CD14-positive monocyte (primary cell): ENCODE results near the gene TTC31. TPM values are rescaled to one million over a fixed set of nuclear protein-coding genes. Genes with fewer than 3 reads are reported as not detected.
A peak's percentile ranks its signal among the peaks of the same experiment; 100 is the strongest.

Experiments
- DNase-seq, 3 donors: peaks; one replicate each; pipeline ENCODE4 v3.0.0-alpha.2; 2011 to 2022
- H2AFZ ChIP-seq: 2 replicates; pipeline ENCODE4 v1.6.0; 2012; ENCODE audit warnings: mild to moderate bottlenecking, low read depth, low read length, inconsistent platforms; ENCODE audit not compliant: insufficient read depth, poor library complexity, severe bottlenecking
- H3K27ac ChIP-seq, 2 donors: 1 replicate in 1 of 2; 2 replicates in 1 of 2; pipeline ENCODE4 v1.5.1; 2012 to 2013; ENCODE audit warnings: low read length in 2 of 2, control low read depth in 1 of 2, inconsistent platforms in 1 of 2, low read depth in 1 of 2, mild to moderate bottlenecking in 1 of 2
- H3K27me3 ChIP-seq, 2 donors: one replicate each; pipeline versions ENCODE4 v1.6.0 to v1.6.1; 2011 to 2013; ENCODE audit warnings: low read length in 2 of 2; ENCODE audit not compliant: control insufficient read depth in 2 of 2, insufficient read depth in 2 of 2
- H3K36me3 ChIP-seq, 2 donors: replicated peaks in 1 of 2; 1 replicate in 1 of 2; 2 replicates in 1 of 2; pipeline versions ENCODE4 v1.5.1 to v1.6.1; 2012 to 2013; ENCODE audit warnings: low read length in 2 of 2, control low read depth in 1 of 2, inconsistent platforms in 1 of 2, mild to moderate bottlenecking in 1 of 2; ENCODE audit not compliant: insufficient read depth in 2 of 2, control insufficient read depth in 1 of 2
- H3K4me1 ChIP-seq, 2 donors: 1 replicate in 1 of 2; 2 replicates in 1 of 2; pipeline versions ENCODE4 v1.5.1 to v1.6.1; 2012 to 2013; ENCODE audit warnings: low read length in 2 of 2, control low read depth in 1 of 2, inconsistent platforms in 1 of 2, mild to moderate bottlenecking in 1 of 2, moderate library complexity in 1 of 2; ENCODE audit not compliant: insufficient read depth in 2 of 2, control insufficient read depth in 1 of 2
- H3K4me2 ChIP-seq: replicated peaks from 2 replicates; pipeline ENCODE3; 2012; ENCODE audit warnings: low read length, moderate library complexity, mild to moderate bottlenecking; ENCODE audit not compliant: poor library complexity, severe bottlenecking; ENCODE audit errors: extremely low read depth
- H3K4me3 ChIP-seq, 3 experiments: fragments of 200-600 bp in 1 of 3; sonication (generic) in 1 of 3; replicated peaks in 1 of 3; 1 replicate in 2 of 3; 2 replicates in 1 of 3; pipeline ENCODE4 v1.5.1; 2011 to 2013; ENCODE audit warnings: low read length in 3 of 3, mild to moderate bottlenecking in 3 of 3, control low read depth in 2 of 3, low read depth in 2 of 3, inconsistent platforms in 1 of 3, moderate library complexity in 1 of 3
- H3K79me2 ChIP-seq: 2 replicates; pipeline ENCODE4 v1.6.0; 2012; ENCODE audit warnings: mild to moderate bottlenecking, control low read depth, inconsistent platforms, low read length, moderate library complexity; ENCODE audit not compliant: insufficient read depth
- H3K9ac ChIP-seq: 2 replicates; pipeline ENCODE4 v1.6.0; 2017; ENCODE audit warnings: low read length, mild to moderate bottlenecking; ENCODE audit not compliant: insufficient read depth, poor library complexity, severe bottlenecking
- H3K9me3 ChIP-seq, 2 donors: replicated peaks in 1 of 2; 1 replicate in 1 of 2; 2 replicates in 1 of 2; pipeline versions ENCODE4 v1.5.1 to v1.6.1; 2012 to 2013; ENCODE audit warnings: low read length in 2 of 2, control low read depth in 1 of 2; ENCODE audit not compliant: control insufficient read depth in 1 of 2, insufficient read depth in 1 of 2
- H4K20me1 ChIP-seq: 2 replicates; pipeline ENCODE4 v1.6.0; 2012; ENCODE audit warnings: mild to moderate bottlenecking, low read length, control low read depth, moderate library complexity; ENCODE audit not compliant: insufficient read depth
- H3K27ac Mint-ChIP-seq, 7 donors: one replicate each; pipeline ENCODE4 v1.8.0; 2020; ENCODE audit warnings: mild to moderate bottlenecking in 7 of 7, mixed read lengths in 7 of 7, moderate library complexity in 6 of 7, inconsistent platforms in 2 of 7
- H3K27me3 Mint-ChIP-seq, 3 donors: one replicate each; pipeline ENCODE4 v1.8.0; 2021 to 2022; ENCODE audit warnings: low read depth in 3 of 3, mild to moderate bottlenecking in 3 of 3, mixed read lengths in 3 of 3, moderate library complexity in 3 of 3, inconsistent platforms in 1 of 3
- H3K36me3 Mint-ChIP-seq, 2 donors: one replicate each; pipeline ENCODE4 v1.8.0; 2020; ENCODE audit warnings: mixed read lengths in 2 of 2, inconsistent platforms in 1 of 2, mild to moderate bottlenecking in 1 of 2
- H3K4me1 Mint-ChIP-seq: one replicate; pipeline ENCODE4 v1.8.0; 2020; ENCODE audit warnings: mild to moderate bottlenecking, mixed read lengths
- H3K4me3 Mint-ChIP-seq, 2 donors: one replicate each; pipeline ENCODE4 v1.8.0; 2020; ENCODE audit warnings: mild to moderate bottlenecking in 2 of 2, mixed read lengths in 2 of 2, moderate library complexity in 1 of 2
- H3K9me3 Mint-ChIP-seq, 7 donors: one replicate each; pipeline ENCODE4 v1.8.0; 2020 to 2022; ENCODE audit warnings: mixed read lengths in 7 of 7, mild to moderate bottlenecking in 6 of 7, moderate library complexity in 6 of 7, inconsistent platforms in 2 of 7
- WGBS: methylation state at CpG from one replicate; pipeline ENCODE4 v1.1.5; 2013; ENCODE audit warnings: missing lambda C conversion rate; ENCODE audit not compliant: insufficient coverage; 5-methylcytosine and 5-hydroxymethylcytosine counted together
- intact Hi-C, 2 donors: fragments of 100-400 bp; cut with micrococcal nuclease; formaldehyde crosslinking; loops; one replicate each; pipeline versions ENCODE4 v1.15.0 to v1.15.1; 2023
- polyA plus RNA-seq, 3 donors: library from polyadenylated mRNA; depleted of rRNA in 1 of 3; unstranded in 2 of 3; stranded (reverse) in 1 of 3; fragments of 300-500 nt in 2 of 3; fragments of >200 nt in 1 of 3; fragmentation: Illumina TruSeq in 2 of 3; gene quantifications; 1 replicate in 2 of 3; 2 replicates in 1 of 3; pipeline ENCODE4 v1.2.3, GENCODE V29; 2012 to 2021
- TF ChIP-seq, protein P1 (sequence below): fragments of 200-600 bp; IDR thresholded peaks from one replicate; pipeline ENCODE4 v1.8.0; 2022; ENCODE audit warnings: antibody characterized with exemption, mild to moderate bottlenecking

The TTC31 gene
- polyA plus RNA-seq, 3 donors, result 19.6 to 46.5 (median 21.3) TPM

DNA sequence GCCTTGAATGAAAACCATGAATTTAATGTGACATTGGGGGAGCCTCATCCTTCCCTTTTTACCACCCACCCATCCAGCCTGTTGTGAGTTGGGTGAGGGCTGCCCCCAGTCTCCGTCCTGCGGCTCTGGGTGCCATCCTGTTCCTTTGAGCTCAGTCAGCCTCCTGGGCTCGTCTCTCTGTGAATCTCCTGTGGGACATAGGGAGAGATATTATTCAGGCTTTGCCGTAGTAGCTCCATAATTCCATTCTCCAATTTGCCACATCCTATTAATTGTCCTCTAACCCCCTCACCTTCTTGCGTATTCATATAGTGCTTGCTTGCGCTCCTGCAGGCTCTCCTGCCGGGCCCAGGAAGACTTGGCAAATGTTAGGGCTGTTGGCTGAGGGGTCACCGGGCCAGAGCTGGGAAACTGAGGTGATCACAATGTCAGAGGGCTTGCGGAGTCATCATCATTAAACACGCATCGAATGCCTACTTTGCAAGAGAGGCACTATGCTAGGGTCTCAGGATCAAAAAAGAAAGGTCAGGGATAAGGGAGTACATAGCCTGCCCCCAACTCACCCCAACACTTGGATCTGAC is 43.9 kb downstream of the TTC31 start:
- no peak overlapping the region for H3K9ac ChIP-seq
- H3K4me2 ChIP-seq, result no peak overlapping the region
- H2AFZ ChIP-seq, result no peak overlapping the region
- H3K36me3 ChIP-seq, result peaks cover 17 to 25% of the 10 kb centered on the region in 2 donors
- peaks cover 26% of the 10 kb centered on the region for H4K20me1 ChIP-seq
- intact Hi-C loops, result loop anchor here (5.0 kb wide), 2 partner anchors 44 to 69 kb away; partner anchors contain the start of genes INO80B (in 2 of the 2), WBP1 (in 2 of the 2), CCDC142 (in 1 of the 2) and TTC31 (in 1 of the 2)
- 98% methylated on average over 5 of the region's 11 CpGs for WGBS
- Mint-ChIP-seq H3K9me3 (peaks cover 0 to 8% (median 0%) of the 10 kb centered on the region in 7 donors), H3K4me3 (peak overlapping the region in 1 of 2 donors; percentile 52), H3K36me3 (peaks cover 24 to 37% of the 10 kb centered on the region in 2 donors), H3K4me1 (peaks cover 38% of the 10 kb centered on the region), H3K27ac (peak overlapping the region; percentile 76 to 91 (median 84)), H3K27me3 (peaks cover 6 to 12% (median 11%) of the 10 kb centered on the region in 3 donors)
- TF ChIP-seq, protein P1, sequence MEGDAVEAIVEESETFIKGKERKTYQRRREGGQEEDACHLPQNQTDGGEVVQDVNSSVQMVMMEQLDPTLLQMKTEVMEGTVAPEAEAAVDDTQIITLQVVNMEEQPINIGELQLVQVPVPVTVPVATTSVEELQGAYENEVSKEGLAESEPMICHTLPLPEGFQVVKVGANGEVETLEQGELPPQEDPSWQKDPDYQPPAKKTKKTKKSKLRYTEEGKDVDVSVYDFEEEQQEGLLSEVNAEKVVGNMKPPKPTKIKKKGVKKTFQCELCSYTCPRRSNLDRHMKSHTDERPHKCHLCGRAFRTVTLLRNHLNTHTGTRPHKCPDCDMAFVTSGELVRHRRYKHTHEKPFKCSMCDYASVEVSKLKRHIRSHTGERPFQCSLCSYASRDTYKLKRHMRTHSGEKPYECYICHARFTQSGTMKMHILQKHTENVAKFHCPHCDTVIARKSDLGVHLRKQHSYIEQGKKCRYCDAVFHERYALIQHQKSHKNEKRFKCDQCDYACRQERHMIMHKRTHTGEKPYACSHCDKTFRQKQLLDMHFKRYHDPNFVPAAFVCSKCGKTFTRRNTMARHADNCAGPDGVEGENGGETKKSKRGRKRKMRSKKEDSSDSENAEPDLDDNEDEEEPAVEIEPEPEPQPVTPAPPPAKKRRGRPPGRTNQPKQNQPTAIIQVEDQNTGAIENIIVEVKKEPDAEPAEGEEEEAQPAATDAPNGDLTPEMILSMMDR, result no peak
- H3K4me3 ChIP-seq, result no peak overlapping the region
- H3K9me3 ChIP-seq, result no peaks in the 10 kb centered on the region
- peak overlapping the region; percentile 34 to 59 for H3K27ac ChIP-seq
- DNase-seq, result no peak
- H3K79me2 ChIP-seq, result peaks cover 29% of the 10 kb centered on the region
- peaks cover 28 to 45% of the 10 kb centered on the region in 2 donors for H3K4me1 ChIP-seq
- H3K27me3 ChIP-seq, result no peaks in the 10 kb centered on the region

GRCh38 chr2:74527741-74528140 is 44.9 kb downstream of the TTC31 start:
- Mint-ChIP-seq H3K9me3 (peaks cover 0 to 8% (median 0%) of the 10 kb centered on the region in 7 donors), H3K4me3 (no peak overlapping the region), H3K36me3 (peaks cover 28 to 41% of the 10 kb centered on the region in 2 donors), H3K27ac (peak overlapping the region in 3 of 7 donors; percentile 22 to 64 (median 30)), H3K4me1 (peaks cover 42% of the 10 kb centered on the region), H3K27me3 (peaks cover 2 to 8% (median 7%) of the 10 kb centered on the region in 3 donors)
- H3K4me1 ChIP-seq, result peaks cover 28 to 46% of the 10 kb centered on the region in 2 donors
- peaks cover 26% of the 10 kb centered on the region for H4K20me1 ChIP-seq
- H3K27me3 ChIP-seq, result no peaks in the 10 kb centered on the region
- TF ChIP-seq, protein P1, result no peak
- H3K9me3 ChIP-seq, result no peaks in the 10 kb centered on the region
- peaks cover 29% of the 10 kb centered on the region for H3K79me2 ChIP-seq
- H3K4me3 ChIP-seq, result no peak overlapping the region
- no peak for DNase-seq
- no peak overlapping the region for H3K9ac ChIP-seq
- peak overlapping the region in 1 of 2 donors; percentile 59 for H3K27ac ChIP-seq
- no peak overlapping the region for H3K4me2 ChIP-seq
- peaks cover 18 to 30% of the 10 kb centered on the region in 2 donors for H3K36me3 ChIP-seq
- intact Hi-C loops, result loop anchor here (2.0 to 5.0 kb wide), 3 partner anchors 45 to 70 kb away; partner anchors contain the start of genes CCDC142 (in 2 of the 2), INO80B (in 2 of the 2), TTC31 (in 2 of the 2) and WBP1 (in 2 of the 2)
- 100% methylated on average over 5 of the region's 9 CpGs for WGBS
- H2AFZ ChIP-seq, result no peak overlapping the region
